HG02610 (cell line): ENCODE measurements around the gene TNS1.

Experiments used
- ATAC-seq: cut with Tn5 transposase; IDR thresholded peaks from one replicate; pipeline ENCODE4 v1.9.1; 2021; ENCODE audit warnings: mild to moderate bottlenecking, moderate library complexity; ENCODE audit not compliant: unreplicated experiment

The TNS1 gene

DNA sequence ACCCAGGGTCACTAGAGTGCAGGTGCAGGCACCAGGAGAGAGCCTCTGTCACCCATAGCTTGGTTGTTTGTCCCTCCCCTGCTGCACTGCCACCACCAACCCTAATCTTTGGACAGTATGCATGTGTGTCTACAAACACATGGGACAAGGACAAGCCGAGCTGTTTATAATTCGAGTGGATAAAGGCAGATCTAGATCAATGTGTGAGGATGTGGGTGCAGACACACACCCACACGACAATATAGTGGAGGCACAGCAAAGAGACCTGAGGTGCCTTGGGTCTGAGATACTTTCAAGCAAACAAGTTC, 199.2 kb downstream of the TNS1 start:
- ATAC-seq = no peak

GRCh38 chr2:217802876-217803652, 199.7 kb downstream of the TNS1 start:
- no peak for ATAC-seq

DNA sequence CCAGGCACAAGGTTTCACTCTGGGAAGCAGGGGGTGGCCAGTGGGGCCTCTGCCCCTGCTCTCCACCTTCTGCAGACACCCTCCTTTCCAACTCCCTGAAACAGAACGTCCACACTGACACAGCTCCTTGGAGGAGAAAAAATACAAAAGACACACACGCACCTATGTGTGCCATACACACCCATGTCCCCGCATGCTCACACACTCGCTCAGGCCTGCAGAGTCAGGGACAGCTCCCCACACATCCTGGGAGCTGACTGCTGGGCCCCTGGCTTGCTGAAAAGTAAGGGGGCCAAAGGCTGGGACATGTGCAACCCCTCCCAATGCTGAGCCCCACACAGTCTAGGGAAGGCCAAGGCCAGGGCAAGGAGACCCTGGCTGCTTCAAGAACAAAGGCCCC, 200.5 kb downstream of the TNS1 start:
- ATAC-seq = no peak

GRCh38 chr2:217801711-217802110, 201.1 kb downstream of the TNS1 start:
- ATAC-seq = no peak

GRCh38 chr2:217801115-217801531, 201.7 kb downstream of the TNS1 start:
- no peak for ATAC-seq

DNA sequence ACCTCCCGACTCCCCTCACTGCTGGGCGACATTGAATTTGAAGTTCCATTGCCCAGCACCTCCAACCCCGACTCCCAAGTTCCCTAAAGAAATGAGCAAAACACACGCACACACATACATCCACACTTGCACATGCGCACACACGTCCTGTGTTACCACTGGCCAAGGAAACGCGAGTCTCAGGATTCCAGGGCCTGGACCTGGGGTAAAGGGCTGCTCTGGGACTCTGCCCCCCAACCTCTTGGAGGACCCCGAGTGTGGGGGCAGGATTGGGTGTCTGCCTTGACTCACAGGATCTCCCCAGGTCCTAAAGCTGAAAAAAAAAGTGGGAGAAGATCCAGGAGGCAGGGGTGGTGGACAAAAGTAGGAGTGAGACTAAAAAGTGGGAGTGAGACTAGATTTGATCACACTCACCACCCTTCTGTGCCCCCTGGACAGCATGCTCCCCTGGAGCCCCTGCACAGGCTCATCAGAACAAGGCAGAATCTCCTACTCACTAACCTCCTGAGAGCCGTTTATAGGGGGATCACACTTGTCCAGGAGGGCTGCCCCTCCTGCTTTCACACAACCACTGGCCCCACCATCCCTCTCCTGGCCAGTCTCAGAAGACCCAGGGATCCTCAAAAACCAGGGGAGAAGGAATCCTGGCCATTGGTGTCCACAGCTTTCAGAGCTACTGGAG, 202.2 kb downstream of the TNS1 start:
- no peak for ATAC-seq

GRCh38 chr2:217799563-217800432, 203.0 kb downstream of the TNS1 start:
- ATAC-seq = no peak

DNA sequence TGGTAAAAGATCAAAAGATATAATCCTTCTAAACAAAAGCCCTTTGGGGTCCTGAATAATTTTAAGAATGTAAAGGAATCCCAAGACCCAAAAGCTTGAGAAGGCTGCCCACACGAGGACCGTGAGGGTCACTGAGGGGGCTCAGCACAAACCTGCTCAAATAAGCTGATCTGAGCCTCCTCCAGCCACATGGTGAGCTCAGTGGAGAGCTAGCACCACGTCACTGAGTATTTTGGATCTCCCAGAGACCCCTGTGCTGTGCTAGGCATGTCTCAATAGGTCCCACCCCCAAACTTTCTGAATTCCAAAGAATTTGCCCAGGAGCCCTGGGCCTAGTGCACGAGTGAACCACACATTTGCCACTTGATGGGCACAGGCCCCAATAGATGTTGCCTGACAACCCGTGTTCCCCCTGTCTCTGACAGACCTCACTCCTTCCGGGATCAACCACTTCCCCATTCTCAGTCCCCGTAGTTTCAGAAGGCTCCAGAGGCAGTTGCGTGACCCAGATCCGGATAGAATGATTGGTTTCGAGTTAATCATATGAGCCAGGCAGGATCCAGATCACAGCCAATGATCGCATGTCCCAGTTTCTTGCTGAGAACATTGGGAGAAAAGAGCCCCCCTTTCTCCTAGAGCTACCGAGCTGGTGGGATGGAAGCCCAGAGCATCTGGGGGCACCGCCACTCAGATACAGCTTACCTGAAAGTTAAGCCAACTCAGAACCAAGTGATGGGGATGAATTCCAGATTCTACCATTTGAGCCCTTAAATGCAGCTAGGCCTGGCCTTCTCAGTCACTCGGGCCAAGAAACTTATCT, 203.8 kb downstream of the TNS1 start:
- peak; percentile 80 for ATAC-seq

DNA sequence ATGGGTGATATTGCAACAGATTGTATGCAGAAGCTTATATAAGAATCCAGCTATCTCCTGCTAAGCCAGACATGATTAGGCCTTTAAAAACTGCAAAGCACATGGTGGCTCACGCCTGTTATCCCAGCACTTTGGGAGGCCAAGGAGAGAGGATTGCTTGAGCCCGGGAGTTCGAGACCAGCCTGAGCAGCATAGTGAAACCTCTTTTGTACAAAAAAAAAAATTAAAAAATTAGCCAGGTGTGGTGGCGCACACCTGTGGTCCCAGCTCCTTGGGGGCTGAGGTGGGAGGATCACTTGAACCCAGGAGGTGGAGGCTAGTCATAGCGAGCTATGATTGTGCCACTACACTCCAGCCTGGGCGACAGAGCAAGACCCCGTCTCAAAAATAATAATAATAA, 204.6 kb downstream of the TNS1 start:
- no peak for ATAC-seq

DNA sequence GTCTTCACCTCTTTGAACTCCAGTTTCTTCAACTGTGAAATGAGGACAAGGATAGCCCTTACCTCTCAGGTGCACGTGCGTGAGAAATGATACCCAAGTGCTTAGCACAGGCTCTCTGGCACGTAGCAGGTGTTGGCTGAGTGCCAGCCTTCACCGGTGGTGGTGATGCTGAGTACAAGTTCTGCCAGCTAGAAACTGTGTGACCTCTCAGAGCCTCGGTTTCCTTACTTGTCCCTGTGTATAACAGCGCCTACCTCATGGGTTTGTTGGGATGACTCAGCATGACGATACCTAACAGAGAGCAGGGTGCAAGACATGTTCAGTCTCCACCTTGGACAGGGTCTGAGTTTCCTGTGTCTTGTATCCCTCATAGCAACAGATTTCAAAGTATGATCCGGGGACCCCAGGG, 205.1 kb downstream of the TNS1 start:
- ATAC-seq = no peak

DNA sequence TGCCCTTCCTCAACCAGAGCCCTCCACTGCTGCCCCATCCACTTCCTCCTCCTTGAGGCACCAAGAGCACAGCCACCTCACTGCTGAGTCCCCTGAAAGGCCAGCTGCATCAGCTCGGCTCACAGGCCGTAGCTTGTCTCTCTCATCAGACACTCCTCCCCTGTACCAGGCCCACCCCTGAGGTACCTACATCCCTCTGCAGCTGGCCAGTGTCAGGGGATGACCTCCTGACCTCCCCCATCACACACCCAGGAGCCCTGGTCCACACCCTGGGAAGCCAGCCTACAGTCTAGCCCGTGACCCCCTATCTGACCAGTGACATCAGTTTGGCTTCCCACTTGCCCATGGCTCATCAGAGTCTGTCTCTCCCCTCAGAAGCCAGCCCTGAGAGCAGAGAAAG, 205.6 kb downstream of the TNS1 start:
- ATAC-seq = no peak

GRCh38 chr2:217795706-217796465, 206.9 kb downstream of the TNS1 start:
- ATAC-seq = no peak

DNA sequence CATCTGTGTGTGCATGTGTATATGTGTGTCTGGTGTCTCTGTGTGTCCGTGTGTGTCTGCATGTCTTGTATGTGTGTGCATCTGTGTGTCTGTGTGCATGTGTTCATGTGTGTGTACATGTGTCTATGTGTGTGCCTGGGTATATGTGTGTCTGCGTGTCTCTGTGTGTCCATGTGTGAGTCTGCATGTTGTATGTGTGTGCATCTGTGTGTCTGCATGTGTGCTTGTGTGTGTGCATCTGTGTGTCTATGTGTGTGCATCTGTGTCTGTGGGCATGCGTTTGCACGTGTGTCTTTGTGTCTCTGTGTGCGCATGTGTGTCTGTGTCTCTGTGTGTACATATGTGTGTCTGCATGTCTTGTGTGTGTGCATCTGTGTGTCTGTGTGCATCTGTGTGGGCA, 207.7 kb downstream of the TNS1 start:
- no peak for ATAC-seq

GRCh38 chr2:217794133-217794986, 208.4 kb downstream of the TNS1 start:
- ATAC-seq = no peak

GRCh38 chr2:217793566-217794132, 209.1 kb downstream of the TNS1 start:
- ATAC-seq = no peak

- no peak for ATAC-seq
Observed at GRCh38 chr2:217792626-217793527, 209.9 kb downstream of the TNS1 start.

- ATAC-seq = no peak
Observed at GRCh38 chr2:217791551-217791950, 211.2 kb downstream of the TNS1 start.
